Measurements from ENCODE around the gene PATJ. TPM values are rescaled to one million over a fixed set of nuclear protein-coding genes. Genes with fewer than 3 reads are reported as not detected.

PATJ gene
- total and polyA plus RNA-seq, 2 donors (not counting 3 experiments of a cell fraction or from before 2014, with no cell fraction given) = 1.1 to 3.0 TPM

- Histone ChIP-seq H3K4me2 (ENCODE audit: insufficient read depth, low read length) (no peak overlapping the region), H3K27me3 (ENCODE audit: control insufficient read depth in 2 of 2, insufficient read depth in 2 of 2, low read length in 2 of 2) (no peaks in the 10 kb centered on the region), H3K4me3 (replicated peaks in 1 of 3; ENCODE audit: insufficient read depth in 1 of 3, low read depth in 1 of 3, low read length in 3 of 3) (no peak overlapping the region), H3K36me3 (ENCODE audit: control insufficient read depth in 2 of 2, extremely low read depth in 1 of 2, insufficient read depth in 2 of 2, low read length in 2 of 2) (no peaks in the 10 kb centered on the region), H4K20me1 (replicated peaks; ENCODE audit: control insufficient read depth, extremely low read depth, insufficient read depth, low read length) (no peaks in the 10 kb centered on the region), H3K9me3 (replicated peaks; ENCODE audit: control insufficient read depth, insufficient read depth, low read length) (no peaks in the 10 kb centered on the region), H3K27ac (ENCODE audit: insufficient read depth, low read depth, low read length) (no peak overlapping the region), H3K4me1 (ENCODE audit: control insufficient read depth, extremely low read depth, insufficient read depth, low read length) (no peaks in the 10 kb centered on the region), H2AFZ (ENCODE audit: low read depth, low read length) (peak overlapping the region; percentile 7), H3K79me2 (ENCODE audit: control insufficient read depth, insufficient read depth, low read length) (no peaks in the 10 kb centered on the region), H3K9me1 (replicated peaks; ENCODE audit: control insufficient read depth, extremely low read depth, insufficient read depth, low read length) (no peaks in the 10 kb centered on the region), H3K9ac (replicated peaks; ENCODE audit: extremely low read depth, insufficient read depth, low read length) (no peak overlapping the region)
- TF ChIP-seq MAX (IDR thresholded peaks at IDR 0.05; ENCODE audit: insufficient read depth, insufficient read length) = no peak
- no peak for TF ChIP-seq GATA2 (IDR thresholded peaks at IDR 0.05; ENCODE audit: insufficient read depth, insufficient read length, low read depth, low read length)
- no peak for TF ChIP-seq POLR2AphosphoS5 (IDR thresholded peaks at IDR 0.05; ENCODE audit: insufficient read depth, low read depth, low read length)
- no peak for TF ChIP-seq FOS (IDR thresholded peaks at IDR 0.05; ENCODE audit: borderline replicate concordance, insufficient read depth, low read length)
- no peak for TF ChIP-seq MYC (IDR thresholded peaks at IDR 0.05; ENCODE audit: low read depth, low read length)
- no peak for TF ChIP-seq POLR2A (IDR thresholded peaks at IDR 0.05; ENCODE audit: low read depth, low read length)
- TF ChIP-seq EZH2 (IDR thresholded peaks at IDR 0.05; ENCODE audit: borderline replicate concordance, low read depth, low read length, severe bottlenecking) = no peak
- TF ChIP-seq JUN (IDR thresholded peaks at IDR 0.05; ENCODE audit: borderline replicate concordance, insufficient read depth, insufficient read length, low read depth) = no peak
- no peak for TF ChIP-seq CTCF (IDR thresholded peaks at IDR 0.05; ENCODE audit: extremely low read depth in 1 of 2, insufficient read depth in 1 of 2, low read depth in 1 of 2, low read length in 2 of 2)
- FAIRE-seq = no peak
- no peak for DNase-seq (ENCODE audit: low read depth, low spot score)
- CTCF ChIA-PET = interaction anchor here (0.6 kb wide), 1 partner anchor 37 kb away, joined by 3 read pairs; no protein-coding TSS in a partner anchor
- dilution Hi-C loops (cut with MboI; ENCODE audit: extremely low pct_ligation_motif_present, low sequenced_read_pairs) = no loop called here
- intact Hi-C loops (cut with micrococcal nuclease) = no loop called here
- no TSS peak for BruUV-seq (replicated peaks)
- POLR2A ChIA-PET = no interaction called here
Observed at GRCh38 chr1:61746813-61747212, 4.5 kb downstream of the PATJ start.

Measured in endothelial cell of umbilical vein (primary cell).